HG03039 (cell line): Measurements from ENCODE around the gene ETV2.
"Not testable (repeated sequence)": the region's sequence is repeated elsewhere in the genome, so short reads cannot be mapped to it uniquely, and the experiment has no call there.

Experiments used
- ATAC-seq: cut with Tn5 transposase; IDR thresholded peaks from one replicate; pipeline ENCODE4 v1.9.1; 2021; ENCODE audit warnings: mild to moderate bottlenecking, moderate library complexity; ENCODE audit not compliant: unreplicated experiment

Gene ETV2, protein sequence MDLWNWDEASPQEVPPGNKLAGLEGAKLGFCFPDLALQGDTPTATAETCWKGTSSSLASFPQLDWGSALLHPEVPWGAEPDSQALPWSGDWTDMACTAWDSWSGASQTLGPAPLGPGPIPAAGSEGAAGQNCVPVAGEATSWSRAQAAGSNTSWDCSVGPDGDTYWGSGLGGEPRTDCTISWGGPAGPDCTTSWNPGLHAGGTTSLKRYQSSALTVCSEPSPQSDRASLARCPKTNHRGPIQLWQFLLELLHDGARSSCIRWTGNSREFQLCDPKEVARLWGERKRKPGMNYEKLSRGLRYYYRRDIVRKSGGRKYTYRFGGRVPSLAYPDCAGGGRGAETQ

DNA sequence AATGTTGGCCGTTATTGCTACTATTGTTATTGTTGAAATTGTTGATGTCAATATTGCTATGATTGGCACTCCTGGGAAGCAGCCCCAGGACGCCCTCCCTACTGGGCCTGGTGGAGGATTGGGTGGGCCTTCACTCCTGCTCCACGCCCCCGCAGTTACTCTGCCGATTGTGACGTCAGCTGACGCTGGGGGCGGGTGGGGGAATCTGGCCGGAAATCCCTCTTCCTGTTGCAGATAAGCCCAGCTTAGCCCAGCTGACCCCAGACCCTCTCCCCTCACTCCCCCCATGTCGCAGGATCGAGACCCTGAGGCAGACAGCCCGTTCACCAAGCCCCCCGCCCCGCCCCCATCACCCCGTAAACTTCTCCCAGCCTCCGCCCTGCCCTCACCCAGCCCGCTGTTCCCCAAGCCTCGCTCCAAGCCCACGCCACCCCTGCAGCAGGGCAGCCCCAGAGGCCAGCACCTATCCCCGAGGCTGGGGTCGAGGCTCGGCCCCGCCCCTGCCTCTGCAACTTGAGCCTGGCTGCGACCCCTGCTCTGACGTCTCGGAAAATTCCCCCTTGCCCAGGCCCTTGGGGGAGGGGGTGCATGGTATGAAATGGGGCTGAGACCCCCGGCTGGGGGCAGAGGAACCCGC lies at the start of gene ETV2:
TSS of gene ETV2 (plus strand) at position 231 of the 637 bp plus-strand sequence. CDS start 716 bp downstream, outside the sequence.
- no peak for ATAC-seq

DNA sequence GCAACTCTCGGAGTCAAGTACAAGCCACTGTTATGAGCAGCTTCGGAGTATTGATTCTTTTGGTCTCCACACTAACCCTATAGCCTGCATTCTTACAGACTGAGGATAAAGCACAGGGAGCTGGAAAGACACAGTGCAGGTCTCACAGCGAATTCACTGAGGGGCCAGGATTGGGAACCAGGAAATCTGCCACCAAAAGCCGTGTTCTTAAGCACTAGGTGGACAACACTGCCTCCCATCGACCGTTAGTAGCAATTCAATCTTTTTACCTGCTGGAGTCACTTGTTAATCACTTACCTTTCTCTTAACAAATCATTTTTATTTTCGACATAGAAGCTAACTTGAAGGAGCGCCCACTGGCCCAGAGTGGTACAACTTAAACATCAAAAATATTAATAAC lies 49.3 kb upstream of the ETV2 start:
- ATAC-seq = no peak

DNA sequence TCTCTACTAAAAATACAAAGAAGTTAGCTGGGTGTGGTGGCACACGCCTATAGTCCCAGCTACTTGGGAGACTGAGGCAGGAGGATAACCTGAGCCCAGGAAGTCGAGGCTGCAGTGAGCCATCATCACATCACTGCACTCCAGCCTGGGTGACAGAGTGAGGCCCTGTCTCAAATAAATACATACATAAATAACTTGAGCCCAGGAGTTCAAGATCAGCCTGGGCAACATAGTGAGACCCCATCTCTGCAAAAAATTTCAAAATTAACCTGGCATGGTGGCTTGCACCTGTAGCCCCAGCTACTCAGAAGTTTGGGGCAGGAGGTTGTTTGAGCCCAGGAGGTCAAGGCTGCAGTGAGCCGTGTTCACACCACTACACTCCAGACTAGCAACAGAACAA lies 46.5 kb upstream of the ETV2 start:
- not testable (repeated sequence) for ATAC-seq

DNA sequence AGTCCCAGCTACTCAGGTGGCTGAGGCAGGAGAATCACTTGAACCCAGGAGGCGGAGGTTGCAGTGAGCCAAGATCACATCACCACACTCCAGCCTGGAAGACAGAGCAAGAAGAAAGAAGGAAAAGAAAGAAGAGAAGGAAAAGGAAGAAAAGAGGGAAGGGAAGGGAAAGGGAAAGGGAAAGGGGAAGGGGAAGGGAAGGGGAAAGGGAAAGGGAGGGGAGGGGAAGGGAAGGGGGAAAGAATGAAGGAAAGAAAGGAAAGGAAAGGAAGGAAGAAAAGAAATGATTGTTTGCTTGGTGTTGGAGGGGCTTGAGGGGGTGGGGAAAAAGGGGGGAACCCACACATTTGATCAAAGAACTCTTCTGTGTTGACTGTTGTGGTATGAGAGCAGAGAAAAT lies 45.6 kb upstream of the ETV2 start:
- ATAC-seq = no peak

DNA sequence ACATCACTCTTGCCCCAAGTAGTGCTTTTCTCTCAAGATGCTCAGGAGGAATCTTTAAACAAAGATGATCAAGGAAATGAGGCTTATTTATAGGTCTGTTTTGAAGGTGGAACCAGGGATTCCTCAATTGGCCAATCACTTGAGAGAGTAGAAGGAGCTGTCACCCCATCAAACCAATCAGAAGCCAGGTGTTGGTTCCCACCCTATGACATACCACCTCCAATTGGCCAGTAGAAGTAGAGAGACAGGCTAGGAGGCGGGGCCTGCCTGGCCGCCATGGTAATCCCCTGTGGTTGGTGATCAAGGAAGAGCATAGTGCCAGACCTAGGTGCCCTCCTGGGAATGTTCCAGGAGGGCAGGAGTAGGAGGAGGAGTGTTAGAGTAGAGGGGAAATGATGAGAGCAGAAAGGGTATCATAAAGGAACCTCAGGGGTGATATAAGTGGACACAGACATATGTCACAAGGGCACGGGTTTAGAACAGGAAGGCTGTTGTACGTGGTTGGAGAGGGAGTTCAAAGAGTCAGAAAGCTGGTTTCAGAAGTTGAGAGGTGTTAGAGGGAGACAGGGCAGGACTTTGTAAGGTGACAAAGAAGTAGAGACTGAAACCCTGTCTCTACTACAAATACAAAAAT lies 45.1 kb upstream of the ETV2 start:
- ATAC-seq = no peak

DNA sequence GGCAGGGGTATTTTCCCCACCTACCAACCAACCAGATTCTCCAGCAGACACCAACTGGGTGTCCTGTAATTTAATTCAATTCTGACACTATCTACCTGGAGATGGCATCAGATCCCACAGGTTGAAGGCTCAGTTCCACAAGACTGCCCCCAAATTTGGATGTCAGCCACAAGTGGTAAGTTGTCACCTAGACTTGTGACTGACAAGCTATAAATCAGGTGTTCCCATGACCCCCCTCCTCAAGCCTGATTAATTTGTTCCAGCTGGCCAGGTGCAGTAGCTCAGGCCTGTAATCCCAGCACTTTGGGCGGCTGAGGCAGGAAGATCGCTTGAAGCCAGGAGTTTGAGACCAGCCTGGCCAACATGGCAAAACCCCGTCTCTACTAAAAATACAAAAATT lies 39.6 kb upstream of the ETV2 start:
- ATAC-seq = no peak

DNA sequence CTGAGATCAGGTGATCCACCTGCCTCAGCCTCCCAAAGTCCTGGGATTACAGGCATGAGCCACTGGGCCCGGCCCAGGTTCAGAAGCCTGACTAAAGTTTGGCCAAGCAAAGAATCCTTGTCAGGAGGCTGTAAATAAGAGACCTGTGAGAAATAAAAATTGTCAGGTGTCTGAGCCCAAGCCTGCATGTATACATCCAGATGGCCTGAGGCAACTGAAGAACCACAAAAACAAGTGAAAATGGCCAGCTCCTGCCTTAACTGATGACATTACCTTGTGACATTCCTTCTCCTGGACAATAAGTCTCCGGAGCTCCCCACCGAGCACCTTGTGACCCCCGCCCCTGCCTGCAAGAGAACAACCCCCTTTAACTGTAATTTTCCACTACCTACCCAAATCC lies 37.1 kb upstream of the ETV2 start:
- ATAC-seq = not testable (repeated sequence)

DNA sequence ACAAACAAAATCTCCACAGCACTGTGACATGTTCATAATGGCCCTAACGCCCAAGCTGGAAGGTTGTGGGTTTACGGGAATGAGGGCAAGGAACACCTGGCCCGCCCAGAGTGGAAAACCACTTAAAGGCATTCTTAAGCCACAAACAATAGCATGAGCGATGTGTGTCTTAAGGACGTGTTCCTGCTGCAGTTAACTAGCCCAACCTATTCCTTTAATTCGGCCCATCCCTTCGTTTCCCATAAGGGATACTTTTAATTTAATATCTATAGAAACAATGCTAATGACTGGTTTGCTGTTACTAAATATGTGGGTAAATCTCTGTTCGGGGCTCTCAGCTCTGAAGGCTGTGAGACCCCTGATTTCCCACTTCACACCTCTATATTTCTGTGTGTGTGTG lies 34.4 kb upstream of the ETV2 start:
- not testable (repeated sequence) for ATAC-seq

DNA sequence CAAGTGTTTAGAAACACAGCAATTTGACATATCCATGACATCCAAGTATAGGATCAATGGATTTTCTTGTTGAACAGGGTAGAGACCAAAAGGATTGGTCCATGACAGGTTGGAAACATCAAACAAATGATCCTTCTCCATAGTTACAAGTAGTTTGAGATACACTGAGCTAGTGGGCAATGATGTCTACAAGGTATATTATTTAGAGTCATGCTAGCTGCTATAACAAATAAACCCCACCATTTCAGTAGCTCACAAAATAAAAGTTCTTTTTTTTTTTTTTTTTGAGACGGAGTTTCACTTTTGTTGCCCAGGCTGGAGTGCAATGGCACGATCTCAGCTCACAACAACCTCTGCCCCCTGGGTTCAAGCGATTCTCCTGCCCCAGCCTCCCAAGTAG lies 33.9 kb upstream of the ETV2 start:
- no peak for ATAC-seq

DNA sequence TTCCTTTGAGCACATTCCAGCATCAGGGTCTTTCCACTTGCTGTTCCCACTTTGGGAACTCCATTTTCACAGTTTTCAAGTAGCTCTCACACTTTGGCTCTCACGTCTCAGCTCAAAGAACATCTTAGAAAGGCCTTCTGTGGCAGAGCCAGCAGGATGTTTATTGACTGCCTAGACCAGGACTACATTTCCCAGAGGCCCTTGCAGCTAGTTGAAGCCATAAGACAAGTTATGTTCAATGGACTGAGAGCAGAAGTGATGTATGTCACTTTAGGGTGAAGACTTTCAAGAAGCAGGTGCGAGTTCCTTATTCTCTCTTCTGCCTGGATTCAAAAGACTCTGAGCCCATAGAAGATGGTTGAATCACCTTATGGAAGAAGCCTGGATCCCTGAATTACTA lies 33.3 kb upstream of the ETV2 start:
- no peak for ATAC-seq

DNA sequence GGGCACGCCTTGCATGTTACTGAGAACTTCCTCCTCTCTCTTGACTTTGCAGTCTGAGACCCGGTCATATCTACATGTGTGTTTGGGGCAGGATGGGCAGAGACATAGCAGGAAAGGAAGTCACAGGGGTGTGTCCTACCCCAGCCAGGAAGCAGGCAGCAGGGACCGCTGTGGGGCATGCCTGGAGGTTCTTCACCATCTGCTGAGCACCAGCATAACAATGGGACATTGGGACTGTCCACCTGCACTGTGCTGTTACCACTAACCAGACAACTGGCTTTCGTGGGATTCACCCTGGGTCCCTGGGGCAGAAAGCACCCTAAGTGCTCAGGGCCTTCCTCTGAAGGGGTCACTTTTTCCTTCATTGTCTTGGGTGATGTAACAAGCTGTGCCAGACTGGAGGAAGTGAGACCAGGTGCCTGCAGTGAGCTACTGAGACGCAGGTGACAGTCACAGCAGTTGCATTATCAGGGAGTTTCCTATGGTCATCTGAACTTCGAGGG lies 31.6 kb upstream of the ETV2 start:
- ATAC-seq = no peak

DNA sequence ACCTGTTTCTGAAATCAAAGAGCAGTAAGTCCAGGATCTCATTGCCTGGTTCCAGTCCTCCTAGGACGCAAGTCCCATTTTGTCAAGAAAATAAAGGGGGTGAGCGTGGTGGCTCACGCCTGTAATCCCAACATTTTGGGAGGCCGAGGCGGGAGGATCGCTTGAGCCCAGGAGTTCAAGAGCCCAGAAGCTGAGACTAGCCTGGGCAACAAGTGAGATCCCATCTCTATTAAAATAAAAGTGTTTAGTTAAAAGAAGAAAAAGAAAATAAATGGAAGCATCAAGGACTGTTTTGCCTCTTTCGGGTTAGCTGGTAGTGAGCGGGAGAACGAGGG lies 29.4 kb upstream of the ETV2 start:
- no peak for ATAC-seq

DNA sequence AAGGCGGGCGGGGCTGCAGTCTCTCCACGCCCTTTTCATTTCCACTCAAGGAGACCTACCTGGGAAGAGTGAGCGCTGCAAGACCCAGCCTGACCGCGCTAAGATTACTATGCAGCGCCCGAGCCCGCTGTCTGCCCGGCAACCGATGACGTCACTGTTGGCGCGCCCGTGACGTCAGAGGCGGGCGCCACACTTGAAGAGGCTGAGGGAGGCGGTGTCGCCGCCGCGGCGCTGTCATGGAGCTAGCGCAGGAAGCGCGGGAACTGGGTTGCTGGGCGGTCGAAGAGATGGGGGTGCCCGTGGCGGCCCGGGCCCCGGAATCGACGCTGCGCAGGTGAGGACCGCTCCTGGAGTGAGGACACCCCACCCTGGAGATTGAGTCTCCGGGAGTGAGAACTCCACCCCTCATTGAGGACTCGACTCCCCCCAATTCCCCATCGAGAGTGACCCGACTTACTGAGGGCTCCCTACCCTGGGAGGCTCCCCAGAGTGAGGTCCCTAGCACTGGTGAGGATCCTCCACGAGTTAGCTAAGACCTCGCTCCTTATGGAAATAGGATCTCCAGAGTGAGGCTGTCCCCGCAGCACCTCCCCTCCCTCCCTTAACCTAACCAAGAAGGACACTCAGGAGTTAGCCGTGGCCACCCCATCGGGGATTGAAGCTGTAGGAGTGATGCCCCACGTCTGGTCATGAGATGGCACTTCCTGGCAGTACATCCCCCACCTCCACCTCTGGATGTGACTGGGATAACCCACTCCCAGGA lies 28.8 kb upstream of the ETV2 start, which contains the start of gene HAUS5:
TSS of gene HAUS5 (plus strand) at position 177 of the 763 bp plus-strand sequence. CDS start at position 237, 60 bp downstream.
- ATAC-seq = peak; percentile 58

DNA sequence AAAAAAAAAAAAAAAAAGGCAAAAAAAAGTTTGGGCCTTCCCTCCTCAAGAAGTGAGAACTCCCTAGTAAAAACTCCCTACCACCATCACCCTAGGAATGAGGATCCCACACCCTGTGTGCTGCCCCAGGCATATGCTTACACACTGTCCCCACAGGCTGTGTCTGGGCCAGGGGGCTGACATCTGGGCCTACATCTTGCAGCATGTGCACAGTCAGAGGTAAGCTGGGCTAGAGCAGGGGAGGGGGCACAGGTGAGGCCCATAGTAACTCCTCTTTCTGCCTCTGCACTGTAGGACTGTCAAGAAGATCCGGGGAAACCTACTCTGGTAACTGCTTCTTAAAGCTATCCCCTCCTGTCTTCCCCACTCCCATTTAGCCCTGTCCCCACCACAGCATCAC lies 28.0 kb upstream of the ETV2 start:
- ATAC-seq = no peak

DNA sequence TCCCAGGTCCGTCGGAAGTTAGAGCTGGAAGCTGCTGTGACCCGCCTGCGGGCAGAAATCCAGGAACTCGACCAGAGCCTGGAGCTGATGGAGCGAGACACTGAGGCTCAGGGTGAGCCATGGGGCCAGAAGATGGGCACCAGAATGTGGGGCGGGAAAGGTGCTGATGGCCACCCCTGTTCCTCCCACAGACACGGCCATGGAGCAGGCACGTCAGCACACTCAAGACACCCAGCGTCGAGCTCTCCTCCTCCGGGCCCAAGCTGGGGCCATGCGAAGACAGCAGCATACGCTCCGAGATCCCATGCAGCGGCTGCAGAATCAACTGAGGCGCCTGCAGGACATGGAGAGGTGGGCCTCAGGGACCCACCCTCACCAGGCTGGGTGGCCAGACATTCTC lies 26.5 kb upstream of the ETV2 start:
- no peak for ATAC-seq

DNA sequence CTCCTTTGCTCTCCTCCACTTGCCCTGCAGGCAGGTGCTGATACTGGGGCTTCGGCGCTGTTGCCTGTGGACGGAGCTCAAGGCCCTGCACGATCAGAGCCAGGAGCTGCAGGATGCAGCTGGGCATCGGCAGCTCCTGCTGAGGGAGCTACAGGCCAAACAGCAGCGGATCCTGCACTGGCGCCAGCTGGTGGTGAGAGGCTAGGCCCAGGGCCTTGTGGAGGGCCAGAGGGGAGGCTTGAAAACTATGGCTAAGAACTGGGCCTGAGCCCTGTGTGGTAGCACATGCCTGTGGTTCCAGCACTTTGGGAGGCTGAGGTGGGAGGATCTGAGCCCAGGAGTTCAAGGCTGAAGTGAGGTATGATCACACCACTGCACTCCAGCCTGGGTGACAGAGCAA lies 22.7 kb upstream of the ETV2 start:
- no peak for ATAC-seq

DNA sequence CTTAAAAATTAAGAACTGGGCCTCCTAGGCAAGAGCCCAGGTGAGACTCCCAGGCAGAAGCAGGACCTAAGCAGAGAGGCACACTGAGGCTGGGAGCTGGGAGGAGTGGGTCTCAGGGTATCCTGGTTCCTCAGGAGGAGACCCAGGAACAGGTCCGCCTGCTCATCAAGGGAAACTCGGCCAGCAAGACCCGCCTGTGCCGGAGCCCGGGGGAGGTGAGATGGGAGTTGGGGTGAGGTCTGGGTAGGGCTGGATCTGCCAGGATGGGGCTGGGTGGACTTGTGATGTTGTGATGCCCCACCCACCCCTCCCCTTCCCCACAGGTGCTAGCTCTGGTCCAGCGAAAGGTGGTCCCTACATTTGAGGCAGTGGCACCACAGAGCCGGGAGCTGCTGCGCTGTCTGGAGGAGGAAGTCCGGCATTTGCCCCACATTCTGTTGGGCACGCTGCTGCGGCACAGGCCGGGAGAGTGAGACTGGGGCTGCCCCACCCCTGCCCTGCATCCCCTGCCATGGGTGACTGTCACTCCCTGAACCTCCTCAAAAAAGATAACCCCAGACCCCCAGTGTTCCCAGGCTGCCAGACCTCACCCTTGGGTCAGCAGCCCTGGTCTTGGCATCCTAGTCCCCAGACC lies 22.1 kb upstream of the ETV2 start:
- no peak for ATAC-seq

DNA sequence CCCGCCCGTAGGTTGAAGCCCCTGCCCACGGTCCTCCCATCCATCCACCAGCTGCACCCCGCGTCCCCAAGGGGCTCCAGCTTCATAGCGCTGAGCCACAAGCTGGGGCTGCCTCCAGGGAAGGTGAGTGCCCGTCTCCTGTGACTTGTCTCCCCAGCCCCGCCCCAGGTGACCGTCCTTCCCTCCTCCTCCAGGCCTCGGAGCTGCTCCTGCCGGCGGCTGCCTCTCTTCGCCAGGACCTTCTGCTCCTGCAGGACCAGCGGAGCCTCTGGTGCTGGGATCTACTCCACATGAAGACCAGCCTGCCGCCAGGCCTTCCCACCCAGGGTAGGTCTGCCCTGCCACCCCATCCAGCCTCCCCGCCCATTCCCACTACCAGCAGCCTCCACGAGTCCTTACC lies 21.5 kb upstream of the ETV2 start:
- ATAC-seq = no peak

DNA sequence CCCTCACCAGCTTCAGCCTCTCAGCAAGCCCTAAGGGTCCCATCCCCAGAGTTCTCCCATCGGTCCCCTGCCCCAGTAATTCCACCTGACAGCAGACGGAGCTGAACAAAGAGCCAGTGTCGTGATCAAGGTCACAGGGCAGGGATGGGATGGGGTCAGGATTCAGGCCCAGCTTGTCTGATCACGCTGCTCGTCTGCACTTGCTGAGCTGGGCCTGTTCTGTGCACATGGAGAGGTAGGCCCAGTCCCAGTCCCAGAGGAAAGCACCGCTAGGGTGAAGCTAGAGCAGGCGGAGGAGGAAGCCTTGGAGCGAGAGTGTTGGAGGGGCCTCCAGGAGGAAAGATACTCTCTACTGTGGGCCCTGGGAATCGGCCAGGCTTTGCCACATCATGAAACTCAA lies 19.8 kb upstream of the ETV2 start:
- ATAC-seq = no peak

DNA sequence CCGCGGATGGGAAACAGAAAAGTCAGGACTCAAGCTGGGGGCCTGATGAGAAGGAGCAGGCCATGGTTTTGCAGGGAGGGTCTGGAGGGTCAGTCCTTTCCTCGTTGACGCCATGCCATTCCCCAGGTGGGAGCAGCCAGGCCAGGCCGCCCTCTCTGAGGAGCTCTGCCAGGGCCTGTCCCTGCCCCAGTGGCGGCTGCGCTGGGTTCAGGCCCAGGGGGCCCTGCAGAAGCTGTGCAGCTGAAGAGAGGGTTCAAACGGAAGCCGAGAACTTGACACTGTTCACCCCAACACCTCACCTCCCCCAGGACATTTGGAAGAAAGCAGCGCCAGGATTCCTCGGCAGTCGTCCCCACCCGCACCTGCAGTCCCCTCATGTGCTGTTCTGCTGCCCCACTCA lies 18.8 kb upstream of the ETV2 start:
- no peak for ATAC-seq
